Sigmoid colon (tissue), 7 donors: ENCODE results near the gene TMEM255B. TPM values are rescaled to one million over a fixed set of nuclear protein-coding genes. Genes with fewer than 3 reads are reported as not detected.

Experiments used
- DNase-seq: peaks from one replicate; pipeline ENCODE4 v3.0.0-alpha.2; 2019
- H3K27ac ChIP-seq, 4 donors: fragments of 200-600 bp; sonication (generic); one replicate each; pipeline ENCODE4 v1.5.1; 2016 to 2019; ENCODE audit warnings: mild to moderate bottlenecking in 1 of 4
- H3K27me3 ChIP-seq, 3 donors: fragments of 200-600 bp; sonication (generic); one replicate each; pipeline ENCODE4 v1.5.1; 2019; ENCODE audit warnings: mild to moderate bottlenecking in 1 of 3
- H3K36me3 ChIP-seq, 4 donors: fragments of 200-600 bp; sonication (generic); one replicate each; pipeline ENCODE4 v1.5.1; 2016 to 2019
- H3K4me1 ChIP-seq, 4 donors: fragments of 200-600 bp; sonication (generic); one replicate each; pipeline ENCODE4 v1.5.1; 2017 to 2019
- H3K4me3 ChIP-seq, 4 donors: fragments of 200-600 bp; sonication (generic); one replicate each; pipeline ENCODE4 v1.5.1; 2017 to 2019; ENCODE audit warnings: mild to moderate bottlenecking in 2 of 4, moderate library complexity in 1 of 4
- H3K9me3 ChIP-seq, 4 donors: fragments of 200-600 bp in 3 of 4; sonication (generic) in 3 of 4; one replicate each; pipeline versions ENCODE4 v1.5.1 to v1.6.1; 2013 to 2019
- EP300 ChIP-seq, 4 donors: sonication (generic); formaldehyde crosslinking; IDR thresholded peaks; one replicate each; pipeline ENCODE4 v1.6.1; 2017; ENCODE audit warnings: antibody characterized with exemption in 4 of 4
- POLR2A ChIP-seq, 2 donors: fragments of 450-650 bp; IDR thresholded peaks; one replicate each; pipeline ENCODE4 v1.6.1; 2016; ENCODE audit warnings: antibody characterized with exemption in 2 of 2, mild to moderate bottlenecking in 2 of 2, moderate library complexity in 2 of 2
- POLR2AphosphoS5 ChIP-seq, 4 donors: sonication (generic); formaldehyde crosslinking; IDR thresholded peaks; one replicate each; pipeline ENCODE4 v1.6.1; 2017; ENCODE audit warnings: antibody characterized with exemption in 4 of 4
- WGBS, 2 donors: extraction: QIAGEN DNeasy Blood & Tissue Kit; methylation state at CpG; one replicate each; pipeline ENCODE4 v1.1.7; 2013; 5-methylcytosine and 5-hydroxymethylcytosine counted together
- intact Hi-C: fragments of 100-400 bp; cut with DNase I; formaldehyde crosslinking; loops from one replicate; pipeline ENCODE4 v1.15.1; 2023
- polyA plus RNA-seq, 3 donors: library from polyadenylated mRNA; stranded (reverse); fragments of 200-250 nt; gene quantifications; one replicate each; pipeline ENCODE4 v1.2.3, GENCODE V29; 2013
- total RNA-seq, 4 donors: library from RNA; depleted of rRNA; stranded (reverse); fragments of >200 nt; gene quantifications; one replicate each; pipeline ENCODE4 v1.1.0, GENCODE V29; 2016
- TF ChIP-seq, protein P1 (sequence below), 4 experiments: fragments of 450-650 bp in 3 of 4; fragments of 200-600 bp in 1 of 4; IDR thresholded peaks; one replicate each; pipeline ENCODE4 v1.5.1; 2016 to 2019; ENCODE audit warnings: antibody characterized with exemption in 4 of 4, mild to moderate bottlenecking in 3 of 4, moderate library complexity in 2 of 4
- donor health status: healthy with polysubstance abuse.
- donor health status: Bipolar disorder and iron deficiency.
- donor health status: healthy.

Gene TMEM255B
- total and polyA plus RNA-seq, 7 donors, result 0.60 to 11.1 (median 4.3) TPM

DNA sequence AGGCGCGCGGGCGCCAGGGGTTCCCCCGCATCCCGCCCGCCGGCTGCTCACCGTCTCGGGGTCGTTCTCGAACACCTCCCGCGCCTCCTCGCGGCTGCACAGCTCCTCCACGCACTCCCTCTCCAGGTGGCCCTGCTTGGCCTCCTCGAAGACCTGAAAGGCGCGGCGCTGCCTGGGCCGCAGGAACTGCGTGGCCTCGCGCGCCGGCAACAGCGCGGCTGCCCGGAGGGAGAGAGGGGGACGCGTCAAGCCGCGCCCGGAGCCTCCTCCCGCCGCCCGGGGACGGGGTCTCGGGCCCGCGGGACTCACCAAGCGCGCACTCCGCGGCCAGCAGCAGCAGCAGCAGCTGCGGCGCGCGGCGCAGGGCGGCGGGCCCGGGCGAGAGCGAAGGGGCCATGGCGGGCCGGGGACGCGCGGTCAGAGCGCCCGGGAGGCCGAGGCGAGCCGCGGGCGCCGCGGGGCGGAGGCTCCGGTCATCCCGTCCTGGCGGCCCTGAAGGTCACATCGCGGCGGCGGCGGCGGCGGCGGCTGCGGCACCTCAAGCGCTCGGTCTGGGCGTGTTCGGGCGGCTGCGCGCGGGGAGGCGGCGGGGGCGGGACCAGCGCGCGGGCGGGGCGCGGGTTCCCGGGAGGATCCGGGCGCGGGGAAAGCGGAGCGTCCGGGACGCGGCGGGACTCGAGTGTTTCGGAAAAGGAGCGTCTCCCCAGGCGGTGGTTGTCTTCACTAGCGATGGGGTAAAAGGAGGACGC lies 104.7 kb downstream of the TMEM255B start, which contains the start of gene GAS6:
Gene GAS6, minus strand, starts transcription at position 553 of the 749 bp plus-strand sequence. Its CDS starts 156 bp downstream, at position 397.
- Histone ChIP-seq H3K27me3 (no peaks in the 10 kb centered on the region), H3K36me3 (no peaks in the 10 kb centered on the region), H3K27ac (peak within 1 kb of the TSS; percentile 75 to 93 (median 82)), H3K4me3 (peak within 1 kb of the TSS; percentile 42 to 81 (median 74)), H3K4me1 (peaks cover 0 to 39% (median 21%) of the 10 kb centered on the region in 4 donors), H3K9me3 (no peaks in the 10 kb centered on the region)
- no peak for TF ChIP-seq POLR2A (IDR thresholded peaks at IDR 0.05)
- TF ChIP-seq, protein P1, sequence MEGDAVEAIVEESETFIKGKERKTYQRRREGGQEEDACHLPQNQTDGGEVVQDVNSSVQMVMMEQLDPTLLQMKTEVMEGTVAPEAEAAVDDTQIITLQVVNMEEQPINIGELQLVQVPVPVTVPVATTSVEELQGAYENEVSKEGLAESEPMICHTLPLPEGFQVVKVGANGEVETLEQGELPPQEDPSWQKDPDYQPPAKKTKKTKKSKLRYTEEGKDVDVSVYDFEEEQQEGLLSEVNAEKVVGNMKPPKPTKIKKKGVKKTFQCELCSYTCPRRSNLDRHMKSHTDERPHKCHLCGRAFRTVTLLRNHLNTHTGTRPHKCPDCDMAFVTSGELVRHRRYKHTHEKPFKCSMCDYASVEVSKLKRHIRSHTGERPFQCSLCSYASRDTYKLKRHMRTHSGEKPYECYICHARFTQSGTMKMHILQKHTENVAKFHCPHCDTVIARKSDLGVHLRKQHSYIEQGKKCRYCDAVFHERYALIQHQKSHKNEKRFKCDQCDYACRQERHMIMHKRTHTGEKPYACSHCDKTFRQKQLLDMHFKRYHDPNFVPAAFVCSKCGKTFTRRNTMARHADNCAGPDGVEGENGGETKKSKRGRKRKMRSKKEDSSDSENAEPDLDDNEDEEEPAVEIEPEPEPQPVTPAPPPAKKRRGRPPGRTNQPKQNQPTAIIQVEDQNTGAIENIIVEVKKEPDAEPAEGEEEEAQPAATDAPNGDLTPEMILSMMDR (IDR thresholded peaks at IDR 0.05), result no peak
- no peak for TF ChIP-seq POLR2AphosphoS5 (IDR thresholded peaks at IDR 0.05)
- no peak for TF ChIP-seq EP300 (IDR thresholded peaks at IDR 0.05)
- 0 to 1% methylated on average over 116 of the region's 116 CpGs for WGBS, 2 donors
- DNase-seq, result no peak
- intact Hi-C loops, result loop anchor here (1.0 to 2.0 kb wide), 2 partner anchors 25 to 46 kb away; no protein-coding TSS in a partner anchor

DNA sequence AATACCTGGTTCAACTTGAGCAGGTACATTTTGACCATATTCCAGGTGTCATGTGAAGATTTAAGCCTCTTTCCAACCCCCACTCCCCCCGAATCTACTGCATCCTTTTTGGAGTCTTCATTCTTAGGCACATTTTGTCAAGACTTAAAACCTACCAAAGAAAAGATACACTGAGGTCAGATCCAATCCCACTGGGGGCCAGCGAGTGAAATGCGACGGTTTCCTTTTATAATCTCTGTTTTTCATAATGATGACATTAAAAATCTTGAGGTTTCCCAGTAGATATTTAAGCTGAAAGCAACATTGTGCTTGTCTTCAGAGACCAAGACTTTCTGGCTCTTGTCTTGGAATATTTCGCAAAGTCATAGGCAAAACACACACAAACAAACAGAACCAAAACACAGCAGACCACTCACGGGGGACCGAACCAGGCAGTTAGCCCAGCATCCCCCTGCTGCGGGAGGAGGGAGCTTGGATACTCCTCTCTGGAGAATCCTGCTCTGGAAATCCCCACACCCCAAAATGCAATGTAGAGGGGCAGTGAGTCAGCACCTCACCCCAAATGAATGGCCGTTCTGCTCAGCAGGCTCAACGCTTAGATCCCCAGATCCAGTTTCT lies 105.4 kb downstream of the TMEM255B start:
- H3K27me3 ChIP-seq, result no peaks in the 10 kb centered on the region
- H3K27ac ChIP-seq, result peak overlapping the region; percentile 75 to 93 (median 82)
- TF ChIP-seq POLR2AphosphoS5 (IDR thresholded peaks at IDR 0.05) (no peak), POLR2A (IDR thresholded peaks at IDR 0.05) (no peak), EP300 (IDR thresholded peaks at IDR 0.05) (no peak)
- TF ChIP-seq, protein P1 (IDR thresholded peaks at IDR 0.05), result no peak
- H3K9me3 ChIP-seq, result no peaks in the 10 kb centered on the region
- WGBS, 2 donors, result 4 to 24% methylated on average over 10 of the region's 10 CpGs
- intact Hi-C loops, result loop anchor here (1.0 kb wide), 1 partner anchor 47 kb away; no protein-coding TSS in a partner anchor
- H3K4me3 ChIP-seq, result peak overlapping the region; percentile 26 to 81 (median 74)
- no peaks in the 10 kb centered on the region for H3K36me3 ChIP-seq
- H3K4me1 ChIP-seq, result peaks cover 0 to 39% (median 21%) of the 10 kb centered on the region in 4 donors
- DNase-seq, result no peak

GRCh38 chr13:113865427-113865826 lies 106.4 kb downstream of the TMEM255B start:
- no peak for DNase-seq
- no peaks in the 10 kb centered on the region for H3K36me3 ChIP-seq
- H3K27me3 ChIP-seq, result no peaks in the 10 kb centered on the region
- 95 to 97% methylated on average over 4 of the region's 4 CpGs for WGBS, 2 donors
- TF ChIP-seq POLR2A (IDR thresholded peaks at IDR 0.05), result no peak
- TF ChIP-seq POLR2AphosphoS5 (IDR thresholded peaks at IDR 0.05), result no peak
- no peak for TF ChIP-seq EP300 (IDR thresholded peaks at IDR 0.05)
- TF ChIP-seq, protein P1 (IDR thresholded peaks at IDR 0.05), result no peak
- peak overlapping the region in 1 of 4 donors; percentile 27 for H3K27ac ChIP-seq
- H3K4me1 ChIP-seq, result peaks cover 0 to 39% (median 21%) of the 10 kb centered on the region in 4 donors
- H3K4me3 ChIP-seq, result no peak overlapping the region
- H3K9me3 ChIP-seq, result no peaks in the 10 kb centered on the region
- intact Hi-C loops, result no loop called here

Other genes starting within 250 kb of the TMEM255B start
- gene TFDP1, start 174.5 kb upstream of the TMEM255B start, total RNA-seq, result 10 to 100 TPM; 26.5 to 46.0 (median 33.8) TPM
- gene TFDP1, start 174.5 kb upstream of the TMEM255B start, polyA plus RNA-seq, result 10 to 100 TPM; 40.2 to 57.1 (median 54.6) TPM
- gene ATP4B, start 101.0 kb upstream of the TMEM255B start, total RNA-seq, result not detected
- not detected for gene ATP4B, start 101.0 kb upstream of the TMEM255B start, polyA plus RNA-seq
- under 1 TPM in 1 of 4 donors, not detected in 3; 0.28 TPM for gene GRK1, start 92.0 kb upstream of the TMEM255B start, total RNA-seq
- gene GRK1, start 92.0 kb upstream of the TMEM255B start, polyA plus RNA-seq, result under 1 TPM in 1 of 3 donors, not detected in 2; 0.10 TPM
- gene GAS6, start 104.8 kb downstream of the TMEM255B start, total RNA-seq, result 100 to 1,000 TPM in 1 of 4 donors, 10 to 100 TPM in 3; 34.4 to 105 (median 70.4) TPM
- gene GAS6, start 104.8 kb downstream of the TMEM255B start, polyA plus RNA-seq, result 100 to 1,000 TPM in 1 of 3 donors, 10 to 100 TPM in 2; 27.0 to 101 (median 28.2) TPM
- 10 to 100 TPM in 1 of 4 donors, under 1 TPM in 2, not detected in 1; 0.71 to 11.9 (median 0.81) TPM for gene C13orf46, start 214.8 kb downstream of the TMEM255B start, total RNA-seq
- gene C13orf46, start 214.8 kb downstream of the TMEM255B start, polyA plus RNA-seq, result 1 to 10 TPM in 1 of 3 donors, under 1 TPM in 1, not detected in 1; 0.23 to 1.2 TPM